GM12873 (cell line): ENCODE data around the gene CACUL1.

ENCODE experiments used
- CTCF ChIP-seq: IDR thresholded peaks from 2 replicates; pipeline ENCODE4 v1.5.1; 2012; ENCODE audit warnings: low read depth, mild to moderate bottlenecking, moderate library complexity, low read length, control low read depth; ENCODE audit not compliant: insufficient read depth; ENCODE audit errors: missing control alignments

Gene CACUL1

GRCh38 chr10:118638680-118639079 is 116.1 kb downstream of the CACUL1 start:
- TF ChIP-seq CTCF, result no peak

GRCh38 chr10:118635674-118636402 is 118.9 kb downstream of the CACUL1 start:
- TF ChIP-seq CTCF, result no peak

- TF ChIP-seq CTCF, result no peak
These were observed 121.0 kb downstream of the CACUL1 start for GRCh38 chr10:118633786-118634185.

- no peak for TF ChIP-seq CTCF
These were observed 125.6 kb downstream of the CACUL1 start for GRCh38 chr10:118629211-118629610.

- TF ChIP-seq CTCF, result no peak
These were observed 126.4 kb downstream of the CACUL1 start for GRCh38 chr10:118628397-118628796.

GRCh38 chr10:118626953-118627352 is 127.8 kb downstream of the CACUL1 start:
- peak; percentile 73 for TF ChIP-seq CTCF
